A673 (cell line): Measurements from ENCODE around the gene PRKG1. TPM values are rescaled to one million over a fixed set of nuclear protein-coding genes. Genes with fewer than 3 reads are reported as not detected.

Experiments used
- BruUV-seq: library from RNA; stranded (reverse); fragments of 400-500 nt; replicated peaks from 2 replicates; lab custom pipeline; 2021; lab: Mats Ljungman, UMichigan
- CTCF ChIA-PET: fragments of 300-600 bp; sonication (Branson Sonifier 250); formaldehyde crosslinking; loops from one replicate; lab custom pipeline; 2022; ENCODE audit warnings: antibody characterized with exemption; lab: Charles Lee
- POLR2A ChIA-PET: fragments of 300-600 bp; sonication (Branson Sonifier 250); formaldehyde crosslinking; loops from one replicate; lab custom pipeline; 2022; ENCODE audit warnings: antibody characterized with exemption; ENCODE audit not compliant: low non-redundant PET; lab: Charles Lee
- DNase-seq: peaks from one replicate; pipeline ENCODE4 v3.0.0-alpha.2; 2015; ENCODE audit warnings: low spot score
- H3K27ac ChIP-seq: fragments of 200-600 bp; sonication (generic); 2 replicates; pipeline ENCODE4 v1.5.1; 2016; ENCODE audit warnings: mixed run types, low read depth, mild to moderate bottlenecking, mixed read lengths, antibody characterized with exemption, low read length; ENCODE audit not compliant: poor library complexity, severe bottlenecking
- H3K27me3 ChIP-seq: fragments of 200-600 bp; sonication (generic); replicated peaks from 2 replicates; pipeline ENCODE4 v1.6.1; 2017; ENCODE audit warnings: mixed run types, low read depth, mild to moderate bottlenecking, mixed read lengths, antibody characterized with exemption, low read length; ENCODE audit not compliant: insufficient read depth, poor library complexity
- H3K36me3 ChIP-seq: fragments of 200-600 bp; sonication (generic); 2 replicates; pipeline ENCODE4 v1.6.1; 2016; ENCODE audit warnings: mixed run types, mild to moderate bottlenecking, mixed read lengths, antibody characterized with exemption, low read length; ENCODE audit not compliant: insufficient read depth, poor library complexity, severe bottlenecking
- H3K4me1 ChIP-seq: fragments of 200-600 bp; sonication (generic); 2 replicates; pipeline ENCODE4 v1.6.1; 2017; ENCODE audit warnings: mixed run types, mild to moderate bottlenecking, mixed read lengths, antibody characterized with exemption, low read length; ENCODE audit not compliant: insufficient read depth, poor library complexity, severe bottlenecking
- H3K4me3 ChIP-seq: fragments of 200-600 bp; sonication (generic); 2 replicates; pipeline ENCODE4 v1.5.1; 2016; ENCODE audit warnings: low read depth, mixed run types, mild to moderate bottlenecking, mixed read lengths, low read length; ENCODE audit not compliant: poor library complexity, severe bottlenecking
- H3K9me3 ChIP-seq: fragments of 200-600 bp; sonication (generic); 2 replicates; pipeline ENCODE4 v1.6.1; 2016; ENCODE audit warnings: mixed run types, low read depth, mild to moderate bottlenecking, mixed read lengths, antibody characterized with exemption, low read length; ENCODE audit not compliant: poor library complexity, severe bottlenecking
- CTCF ChIP-seq: fragments of 300-800, 200-600 bp; sonication (generic); conservative IDR thresholded peaks from 2 replicates; pipeline ENCODE4 v1.5.1; 2017; ENCODE audit warnings: low read depth, mild to moderate bottlenecking, antibody characterized with exemption, low read length, moderate library complexity, mixed read lengths
- EZH2 ChIP-seq: fragments of 200-600 bp; sonication (generic); IDR thresholded peaks from 2 replicates; pipeline ENCODE4 v1.6.1; 2017; ENCODE audit warnings: borderline replicate concordance, low read depth, mild to moderate bottlenecking, mixed read lengths, antibody characterized with exemption, low read length; ENCODE audit not compliant: poor library complexity, severe bottlenecking
- intact Hi-C: fragments of 100-400 bp; cut with micrococcal nuclease; formaldehyde crosslinking; loops from one replicate; pipeline ENCODE4 v1.10.0; 2022; ENCODE audit not compliant: unreplicated experiment
- total RNA-seq: library from RNA; stranded (reverse); gene quantifications from 2 replicates; pipeline ENCODE4 v1.2.3, GENCODE V29; 2021

PRKG1 gene
- total RNA-seq, 1 experiment from 2014 or later: 0.58 TPM

- CTCF ChIA-PET: no interaction called here
- no peak for DNase-seq
- no peaks in the 10 kb centered on the region for H3K4me1 ChIP-seq
- H3K27ac ChIP-seq: no peak overlapping the region
- H3K27me3 ChIP-seq: no peaks in the 10 kb centered on the region
- no TSS peak for BruUV-seq
- no peaks in the 10 kb centered on the region for H3K9me3 ChIP-seq
- intact Hi-C loops: no loop called here
- H3K4me3 ChIP-seq: no peak overlapping the region
- no peak for TF ChIP-seq CTCF
- TF ChIP-seq EZH2: no peak
- POLR2A ChIA-PET: no interaction called here
- H3K36me3 ChIP-seq: no peaks in the 10 kb centered on the region
Measured at GRCh38 chr10:51806079-51806835, 732.0 kb downstream of the PRKG1 start.

- no peaks in the 10 kb centered on the region for H3K4me1 ChIP-seq
- ChIA-PET POLR2A (no interaction called here), CTCF (no interaction called here)
- TF ChIP-seq EZH2 (no peak), CTCF (no peak)
- no TSS peak for BruUV-seq
- no peak overlapping the region for H3K27ac ChIP-seq
- no peaks in the 10 kb centered on the region for H3K36me3 ChIP-seq
- no peak overlapping the region for H3K4me3 ChIP-seq
- intact Hi-C loops: no loop called here
- no peaks in the 10 kb centered on the region for H3K9me3 ChIP-seq
- no peak for DNase-seq
- H3K27me3 ChIP-seq: no peaks in the 10 kb centered on the region
Measured at GRCh38 chr10:51808187-51808586, 733.9 kb downstream of the PRKG1 start.

GRCh38 chr10:51815723-51816122, 741.4 kb downstream of the PRKG1 start:
- no peaks in the 10 kb centered on the region for H3K4me1 ChIP-seq
- no peaks in the 10 kb centered on the region for H3K9me3 ChIP-seq
- ChIA-PET CTCF (no interaction called here), POLR2A (interaction anchor here (0.6 kb wide), 1 partner anchor 30 kb away, joined by 3 read pairs; no protein-coding TSS in a partner anchor)
- BruUV-seq: no TSS peak
- no peak overlapping the region for H3K4me3 ChIP-seq
- H3K36me3 ChIP-seq: no peaks in the 10 kb centered on the region
- no peak for DNase-seq
- no peaks in the 10 kb centered on the region for H3K27me3 ChIP-seq
- TF ChIP-seq CTCF (no peak), EZH2 (no peak)
- H3K27ac ChIP-seq: no peak overlapping the region
- intact Hi-C loops: no loop called here
